MCF 10A (cell line): Measurements from ENCODE around the gene NEURL1. TPM values are rescaled to one million over a fixed set of nuclear protein-coding genes. Genes with fewer than 3 reads are reported as not detected.

Experiments
- BruUV-seq: library from RNA; stranded (reverse); fragments of 400-500 nt; replicated peaks from 2 replicates; lab custom pipeline; 2021; lab: Mats Ljungman, UMichigan
- CTCF ChIA-PET: fragments of 300-600 bp; sonication (Branson Sonifier 250); formaldehyde crosslinking; extraction: SDS; loops from one replicate; lab custom pipeline; 2021; ENCODE audit warnings: antibody characterized with exemption, inconsistent platforms; lab: Yijun Ruan, JAX
- POLR2A ChIA-PET: fragments of 300-600, 350-650 bp; sonication (Branson Sonifier 250); formaldehyde crosslinking; extraction: SDS; loops from one replicate; lab custom pipeline; 2020; ENCODE audit warnings: antibody characterized with exemption, inconsistent platforms; lab: Yijun Ruan, JAX
- DNase-seq: peaks from one replicate; pipeline ENCODE4 v3.0.0-alpha.2; 2018; ENCODE audit not compliant: unreplicated experiment
- H3K27ac Mint-ChIP-seq: one replicate; pipeline ENCODE4 v1.8.0; 2022; ENCODE audit warnings: mild to moderate bottlenecking, low read depth, mixed read lengths; ENCODE audit not compliant: unreplicated experiment
- H3K27me3 Mint-ChIP-seq: one replicate; pipeline ENCODE4 v1.8.0; 2022; ENCODE audit warnings: mixed read lengths; ENCODE audit not compliant: insufficient read depth, unreplicated experiment
- H3K36me3 Mint-ChIP-seq: one replicate; pipeline ENCODE4 v1.8.0; 2022; ENCODE audit warnings: mild to moderate bottlenecking, moderate library complexity, mixed read lengths; ENCODE audit not compliant: insufficient read depth, unreplicated experiment
- H3K4me1 Mint-ChIP-seq: one replicate; pipeline ENCODE4 v1.8.0; 2022; ENCODE audit warnings: mixed read lengths; ENCODE audit not compliant: insufficient read depth, unreplicated experiment
- H3K4me3 Mint-ChIP-seq: one replicate; pipeline ENCODE4 v1.8.0; 2022; ENCODE audit warnings: mild to moderate bottlenecking, moderate library complexity, mixed read lengths; ENCODE audit not compliant: unreplicated experiment
- H3K9me3 Mint-ChIP-seq: one replicate; pipeline ENCODE4 v1.8.0; 2022; ENCODE audit warnings: mixed read lengths; ENCODE audit not compliant: unreplicated experiment
- CTCF ChIP-seq: fragments of 200-600 bp; IDR thresholded peaks from one replicate; pipeline ENCODE4 v1.8.0; 2022; ENCODE audit warnings: antibody characterized with exemption, mild to moderate bottlenecking; ENCODE audit not compliant: unreplicated experiment
- intact Hi-C: fragments of 100-400 bp; cut with micrococcal nuclease; formaldehyde crosslinking; loops from 2 replicates; pipeline ENCODE4 v1.14.1; 2022
- total RNA-seq: library from RNA; stranded (reverse); gene quantifications from 2 replicates; pipeline ENCODE4 v1.2.3, GENCODE V29; 2022

Gene NEURL1
- total RNA-seq, 1 experiment from 2014 or later = not detected

GRCh38 chr10:103533827-103534226, 40.3 kb downstream of the NEURL1 start:
- H3K27ac Mint-ChIP-seq = no peak overlapping the region
- peaks cover 6% of the 10 kb centered on the region for H3K36me3 Mint-ChIP-seq

GRCh38 chr10:103534621-103535498, 41.4 kb downstream of the NEURL1 start:
- Mint-ChIP-seq H3K27me3 (peaks cover 36% of the 10 kb centered on the region), H3K4me1 (no peaks in the 10 kb centered on the region), H3K4me3 (no peak overlapping the region), H3K9me3 (no peaks in the 10 kb centered on the region), H3K27ac (no peak overlapping the region), H3K36me3 (peaks cover 6% of the 10 kb centered on the region)
- no peak for TF ChIP-seq CTCF
- POLR2A ChIA-PET = no interaction called here
- DNase-seq = no peak
- intact Hi-C loops = no loop called here
- CTCF ChIA-PET = interaction anchor here (0.7 to 0.9 kb wide), 2 partner anchors 23 to 152 kb away, joined by 3 to 4 read pairs; no protein-coding TSS in a partner anchor
- no TSS peak for BruUV-seq

More at GRCh38 chr10:103533827-103534226, 40.3 kb downstream of the NEURL1 start:
- no TSS peak for BruUV-seq
- H3K9me3 Mint-ChIP-seq = no peaks in the 10 kb centered on the region
- H3K27me3 Mint-ChIP-seq = peaks cover 26% of the 10 kb centered on the region
- no peak for TF ChIP-seq CTCF
- intact Hi-C loops = no loop called here
- ChIA-PET CTCF (interaction anchor here (0.9 kb wide), 1 partner anchor 24 kb away, joined by 3 read pairs; no protein-coding TSS in a partner anchor), POLR2A (no interaction called here)
- no peak overlapping the region for H3K4me3 Mint-ChIP-seq
- H3K4me1 Mint-ChIP-seq = no peaks in the 10 kb centered on the region
- no peak for DNase-seq

- no TSS peak for BruUV-seq
- CTCF ChIA-PET = interaction anchor here (0.7 kb wide), 1 partner anchor 152 kb away, joined by 4 read pairs; no protein-coding TSS in a partner anchor
- no peak overlapping the region for H3K4me3 Mint-ChIP-seq
- POLR2A ChIA-PET = no interaction called here
- H3K27me3 Mint-ChIP-seq = peaks cover 44% of the 10 kb centered on the region
- H3K4me1 Mint-ChIP-seq = no peaks in the 10 kb centered on the region
- intact Hi-C loops = no loop called here
- no peak for TF ChIP-seq CTCF
- H3K27ac Mint-ChIP-seq = no peak overlapping the region
- peaks cover 6% of the 10 kb centered on the region for H3K36me3 Mint-ChIP-seq
- no peaks in the 10 kb centered on the region for H3K9me3 Mint-ChIP-seq
- DNase-seq = no peak
These were observed 42.1 kb downstream of the NEURL1 start for GRCh38 chr10:103535595-103535994.

- Mint-ChIP-seq H3K27ac (no peak overlapping the region), H3K27me3 (peaks cover 65% of the 10 kb centered on the region), H3K36me3 (peaks cover 6% of the 10 kb centered on the region), H3K4me3 (no peak overlapping the region), H3K9me3 (no peaks in the 10 kb centered on the region), H3K4me1 (no peaks in the 10 kb centered on the region)
- no peak for DNase-seq
- no TSS peak for BruUV-seq
- ChIA-PET POLR2A (interaction anchor here (0.6 kb wide), 1 partner anchor 62 kb away, joined by 4 read pairs; no protein-coding TSS in a partner anchor), CTCF (interaction anchor here (1.1 kb wide), 1 partner anchor 10 kb away, joined by 3 read pairs; no protein-coding TSS in a partner anchor)
- TF ChIP-seq CTCF = no peak
- intact Hi-C loops = no loop called here
These were observed 46.2 kb downstream of the NEURL1 start for GRCh38 chr10:103539751-103540150.
